ENCODE measurements around the gene PRRT2. TPM values are rescaled to one million over a fixed set of nuclear protein-coding genes. Genes with fewer than 3 reads are reported as not detected.

The PRRT2 gene
- total and polyA plus RNA-seq, 10 donors = 0.15 to 2.1 (median 0.65) TPM; not detected in 2

DNA sequence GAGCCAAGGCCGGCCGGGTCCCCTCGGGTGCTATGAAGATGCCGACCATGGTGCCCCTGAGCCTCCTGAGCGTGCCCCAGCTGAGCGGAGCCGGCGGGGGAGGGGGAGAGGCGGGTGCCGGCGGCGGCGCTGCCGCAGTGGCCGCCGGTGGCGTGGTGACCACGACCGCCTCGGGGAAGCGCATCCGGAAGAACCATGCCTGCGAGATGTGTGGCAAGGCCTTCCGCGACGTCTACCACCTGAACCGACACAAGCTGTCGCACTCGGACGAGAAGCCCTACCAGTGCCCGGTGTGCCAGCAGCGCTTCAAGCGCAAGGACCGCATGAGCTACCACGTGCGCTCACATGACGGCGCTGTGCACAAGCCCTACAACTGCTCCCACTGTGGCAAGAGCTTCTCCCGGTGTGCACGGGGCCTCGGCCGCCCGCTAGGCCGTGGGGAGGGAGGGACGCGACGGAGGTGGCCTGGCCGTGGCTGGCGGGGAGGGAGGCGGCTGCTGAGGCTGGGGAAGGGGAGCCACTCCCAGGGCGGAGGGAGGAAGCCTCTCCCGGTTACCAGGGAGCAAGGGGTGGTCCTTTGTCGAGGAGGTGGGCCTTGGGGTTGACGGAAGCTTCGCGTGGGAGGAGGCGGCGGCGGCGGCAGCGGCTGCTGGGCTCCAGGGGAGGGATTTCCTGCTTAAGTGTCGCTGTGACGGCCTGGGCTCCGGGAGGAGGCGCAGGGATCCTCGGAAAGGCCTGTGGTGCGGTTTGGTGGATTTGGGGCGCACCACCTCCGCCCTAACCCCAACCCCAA lies 4.4 kb upstream of the PRRT2 start:
- peak overlapping the region; percentile 88 to 100 (median 94) for H3K27ac ChIP-seq
- no peaks in the 10 kb centered on the region for H3K9me3 ChIP-seq
- peak overlapping the region; percentile 45 to 92 (median 56) for H3K4me3 ChIP-seq
- H3K36me3 ChIP-seq = peaks cover 0 to 36% (median 19%) of the 10 kb centered on the region in 6 donors
- intact Hi-C loops (cut with DNase I; ENCODE audit: low total_unique reads) = no loop called here
- 0 to 1% (median 0%) methylated on average over 17 to 69 of the region's 69 CpGs for WGBS, 5 donors
- H3K4me1 ChIP-seq = peaks cover 52 to 72% (median 69%) of the 10 kb centered on the region in 6 donors
- peaks cover 0 to 14% (median 10%) of the 10 kb centered on the region in 7 donors for H3K27me3 ChIP-seq (replicated peaks in 1 of 7)
- TF ChIP-seq, protein P1, sequence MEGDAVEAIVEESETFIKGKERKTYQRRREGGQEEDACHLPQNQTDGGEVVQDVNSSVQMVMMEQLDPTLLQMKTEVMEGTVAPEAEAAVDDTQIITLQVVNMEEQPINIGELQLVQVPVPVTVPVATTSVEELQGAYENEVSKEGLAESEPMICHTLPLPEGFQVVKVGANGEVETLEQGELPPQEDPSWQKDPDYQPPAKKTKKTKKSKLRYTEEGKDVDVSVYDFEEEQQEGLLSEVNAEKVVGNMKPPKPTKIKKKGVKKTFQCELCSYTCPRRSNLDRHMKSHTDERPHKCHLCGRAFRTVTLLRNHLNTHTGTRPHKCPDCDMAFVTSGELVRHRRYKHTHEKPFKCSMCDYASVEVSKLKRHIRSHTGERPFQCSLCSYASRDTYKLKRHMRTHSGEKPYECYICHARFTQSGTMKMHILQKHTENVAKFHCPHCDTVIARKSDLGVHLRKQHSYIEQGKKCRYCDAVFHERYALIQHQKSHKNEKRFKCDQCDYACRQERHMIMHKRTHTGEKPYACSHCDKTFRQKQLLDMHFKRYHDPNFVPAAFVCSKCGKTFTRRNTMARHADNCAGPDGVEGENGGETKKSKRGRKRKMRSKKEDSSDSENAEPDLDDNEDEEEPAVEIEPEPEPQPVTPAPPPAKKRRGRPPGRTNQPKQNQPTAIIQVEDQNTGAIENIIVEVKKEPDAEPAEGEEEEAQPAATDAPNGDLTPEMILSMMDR (IDR thresholded peaks at IDR 0.05 in 8 of 11, conservative IDR thresholded peaks at IDR 0.05 in 3 of 11) = peak in 9 of 11 experiments; percentile 24 to 69 (median 43)
- peak; percentile 87 to 94 (median 90) for TF ChIP-seq POLR2AphosphoS5 (IDR thresholded peaks at IDR 0.05)
- TF ChIP-seq POLR2A (IDR thresholded peaks at IDR 0.05) = peak in 1 of 3 donors; percentile 5
- DNase-seq = peak; percentile 97

DNA sequence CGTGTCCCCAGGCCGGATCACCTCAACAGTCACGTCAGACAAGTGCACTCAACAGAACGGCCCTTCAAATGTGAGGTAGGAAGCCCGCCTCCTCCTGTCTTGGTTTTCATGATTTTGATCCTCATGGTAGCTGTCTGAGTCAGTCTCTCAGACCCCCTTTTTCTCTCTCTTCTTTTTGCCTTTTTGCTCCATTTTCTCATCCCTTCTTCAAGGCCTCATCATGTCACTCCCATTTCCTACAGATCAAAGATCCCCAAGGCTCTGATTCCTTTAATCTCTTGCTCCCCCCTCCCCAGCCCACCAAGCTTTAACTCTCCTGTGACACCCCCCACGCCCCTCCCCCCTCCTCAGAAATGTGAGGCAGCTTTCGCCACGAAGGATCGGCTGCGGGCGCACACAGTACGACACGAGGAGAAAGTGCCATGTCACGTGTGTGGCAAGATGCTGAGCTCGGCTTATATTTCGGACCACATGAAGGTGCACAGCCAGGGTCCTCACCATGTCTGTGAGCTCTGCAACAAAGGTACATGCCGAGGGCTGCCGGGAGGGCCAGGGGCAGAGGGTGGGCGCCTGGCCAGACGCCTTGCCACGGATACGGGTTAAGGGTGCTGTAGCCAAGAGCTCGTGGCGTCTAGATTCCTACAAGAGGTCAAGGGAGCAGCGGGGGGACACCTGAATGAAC lies 3.6 kb upstream of the PRRT2 start:
- peak; percentile 85 for DNase-seq
- Histone ChIP-seq H3K27ac (peak overlapping the region; percentile 88 to 100 (median 94)), H3K4me3 (peak overlapping the region; percentile 16 to 92 (median 56)), H3K9me3 (no peaks in the 10 kb centered on the region), H3K27me3 (replicated peaks in 1 of 7) (peaks cover 0 to 19% (median 10%) of the 10 kb centered on the region in 7 donors), H3K4me1 (peaks cover 52 to 79% (median 71%) of the 10 kb centered on the region in 6 donors), H3K36me3 (peaks cover 0 to 30% (median 19%) of the 10 kb centered on the region in 6 donors)
- intact Hi-C loops (cut with DNase I; ENCODE audit: low total_unique reads) = no loop called here
- WGBS, 5 donors = 37 to 55% (median 45%) methylated on average over 25 of the region's 25 CpGs
- TF ChIP-seq POLR2AphosphoS5 (IDR thresholded peaks at IDR 0.05) (peak in 1 of 3 donors; percentile 5), POLR2A (IDR thresholded peaks at IDR 0.05) (no peak)

DNA sequence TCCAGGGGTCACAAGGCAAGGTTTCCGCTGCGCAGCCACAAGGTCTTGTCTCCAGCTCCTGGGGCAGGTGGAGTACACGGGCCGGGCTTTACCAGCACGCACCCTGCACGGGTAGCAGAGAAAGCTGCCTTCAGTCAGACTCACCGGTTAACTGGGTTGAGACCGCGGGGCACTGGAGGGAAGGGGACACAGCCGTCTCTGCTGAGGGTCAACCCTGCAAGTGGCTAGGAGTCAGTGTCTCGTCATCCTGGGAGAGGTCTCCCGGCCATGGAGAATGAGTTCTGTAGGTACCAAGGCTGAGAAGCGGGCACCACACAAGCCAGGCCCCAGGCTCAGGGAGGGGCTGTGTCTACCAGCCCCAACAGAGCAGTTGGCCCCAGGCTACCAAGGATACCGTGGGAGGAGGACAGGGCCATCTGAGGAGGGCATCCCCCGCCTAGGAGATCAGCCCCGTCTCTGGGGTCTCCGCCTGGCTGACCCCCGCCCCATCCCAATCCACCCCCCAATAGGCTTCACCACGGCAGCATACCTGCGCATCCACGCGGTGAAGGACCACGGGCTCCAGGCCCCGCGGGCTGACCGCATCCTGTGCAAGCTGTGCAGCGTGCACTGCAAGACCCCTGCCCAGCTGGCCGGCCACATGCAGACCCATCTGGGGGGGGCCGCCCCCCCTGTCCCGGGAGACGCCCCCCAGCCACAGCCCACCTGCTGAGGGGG lies 2.8 kb upstream of the PRRT2 start:
- WGBS, 5 donors = 79 to 85% (median 82%) methylated on average over 13 to 31 of the region's 31 CpGs
- intact Hi-C loops (cut with DNase I; ENCODE audit: low total_unique reads) = no loop called here
- H3K4me1 ChIP-seq = peaks cover 50 to 80% (median 69%) of the 10 kb centered on the region in 6 donors

More for the DNA sequence above, 2.8 kb upstream of the PRRT2 start:
- H3K4me3 ChIP-seq = peak overlapping the region in 4 of 8 donors; percentile 61 to 92 (median 63)
- peak overlapping the region in 7 of 8 donors; percentile 89 to 100 (median 94) for H3K27ac ChIP-seq
- no peak for TF ChIP-seq POLR2A (IDR thresholded peaks at IDR 0.05)
- peak in 1 of 3 donors; percentile 36 for TF ChIP-seq POLR2AphosphoS5 (IDR thresholded peaks at IDR 0.05)
- TF ChIP-seq, protein P1 (IDR thresholded peaks at IDR 0.05 in 8 of 11, conservative IDR thresholded peaks at IDR 0.05 in 3 of 11) = no peak
- H3K27me3 ChIP-seq (replicated peaks in 1 of 7) = peaks cover 0 to 19% (median 10%) of the 10 kb centered on the region in 7 donors
- peak; percentile 86 for DNase-seq
- H3K9me3 ChIP-seq = no peaks in the 10 kb centered on the region
- peaks cover 0 to 27% (median 19%) of the 10 kb centered on the region in 6 donors for H3K36me3 ChIP-seq

Data from spleen (tissue), 11 donors.